ENCODE measurements around the gene IQCK.

The IQCK gene

DNA sequence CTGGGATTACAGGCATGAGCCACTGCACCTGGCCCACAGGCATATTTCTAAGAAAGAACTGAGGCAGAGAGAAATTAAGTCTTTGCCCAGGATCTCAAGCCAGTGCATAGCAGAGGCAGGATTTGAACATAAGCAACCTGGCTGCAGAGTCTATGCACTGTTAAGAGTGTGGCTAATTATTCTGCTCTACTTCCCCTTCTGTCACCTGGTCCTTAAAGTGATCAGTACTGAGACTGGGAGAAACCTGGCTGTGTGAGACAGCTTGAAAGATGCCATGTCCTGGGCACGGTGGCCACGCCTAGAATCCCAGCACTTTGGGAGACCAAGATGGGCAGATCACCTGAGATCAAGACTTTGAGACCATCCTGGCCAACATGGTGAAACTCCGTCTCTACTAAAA, 58.1 kb downstream of the IQCK start:
- no peak overlapping the region for H3K4me3 ChIP-seq (ENCODE audit: low read depth, low read length)
- TF ChIP-seq, protein P1, sequence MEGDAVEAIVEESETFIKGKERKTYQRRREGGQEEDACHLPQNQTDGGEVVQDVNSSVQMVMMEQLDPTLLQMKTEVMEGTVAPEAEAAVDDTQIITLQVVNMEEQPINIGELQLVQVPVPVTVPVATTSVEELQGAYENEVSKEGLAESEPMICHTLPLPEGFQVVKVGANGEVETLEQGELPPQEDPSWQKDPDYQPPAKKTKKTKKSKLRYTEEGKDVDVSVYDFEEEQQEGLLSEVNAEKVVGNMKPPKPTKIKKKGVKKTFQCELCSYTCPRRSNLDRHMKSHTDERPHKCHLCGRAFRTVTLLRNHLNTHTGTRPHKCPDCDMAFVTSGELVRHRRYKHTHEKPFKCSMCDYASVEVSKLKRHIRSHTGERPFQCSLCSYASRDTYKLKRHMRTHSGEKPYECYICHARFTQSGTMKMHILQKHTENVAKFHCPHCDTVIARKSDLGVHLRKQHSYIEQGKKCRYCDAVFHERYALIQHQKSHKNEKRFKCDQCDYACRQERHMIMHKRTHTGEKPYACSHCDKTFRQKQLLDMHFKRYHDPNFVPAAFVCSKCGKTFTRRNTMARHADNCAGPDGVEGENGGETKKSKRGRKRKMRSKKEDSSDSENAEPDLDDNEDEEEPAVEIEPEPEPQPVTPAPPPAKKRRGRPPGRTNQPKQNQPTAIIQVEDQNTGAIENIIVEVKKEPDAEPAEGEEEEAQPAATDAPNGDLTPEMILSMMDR (IDR thresholded peaks at IDR 0.05; ENCODE audit: control insufficient read depth, extremely low read depth, insufficient read depth): no peak
- no peak for DNase-seq (ENCODE audit: low read depth)

DNA sequence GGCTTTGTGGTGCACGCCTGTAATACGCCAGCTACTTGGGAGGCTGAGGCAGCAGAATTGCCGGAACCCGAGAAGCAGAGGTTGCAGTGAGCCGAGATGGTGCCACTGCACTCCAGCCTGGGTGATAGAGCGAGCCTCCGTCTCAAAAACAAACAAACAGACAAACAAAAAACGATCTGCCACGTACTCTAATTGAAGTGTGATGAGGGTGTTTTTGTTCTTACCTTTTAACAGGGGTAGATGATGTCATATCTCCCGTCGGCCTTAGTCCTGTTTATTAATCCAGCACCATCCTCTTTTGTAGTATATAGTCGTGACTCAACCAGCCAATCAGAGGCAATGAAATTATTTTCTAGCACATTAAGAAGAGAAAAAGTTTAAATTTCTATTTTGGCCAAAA, 58.5 kb downstream of the IQCK start:
- TF ChIP-seq, protein P1 (IDR thresholded peaks at IDR 0.05; ENCODE audit: control insufficient read depth, extremely low read depth, insufficient read depth): no peak
- H3K4me3 ChIP-seq (ENCODE audit: low read depth, low read length): no peak overlapping the region
- DNase-seq (ENCODE audit: low read depth): no peak

DNA sequence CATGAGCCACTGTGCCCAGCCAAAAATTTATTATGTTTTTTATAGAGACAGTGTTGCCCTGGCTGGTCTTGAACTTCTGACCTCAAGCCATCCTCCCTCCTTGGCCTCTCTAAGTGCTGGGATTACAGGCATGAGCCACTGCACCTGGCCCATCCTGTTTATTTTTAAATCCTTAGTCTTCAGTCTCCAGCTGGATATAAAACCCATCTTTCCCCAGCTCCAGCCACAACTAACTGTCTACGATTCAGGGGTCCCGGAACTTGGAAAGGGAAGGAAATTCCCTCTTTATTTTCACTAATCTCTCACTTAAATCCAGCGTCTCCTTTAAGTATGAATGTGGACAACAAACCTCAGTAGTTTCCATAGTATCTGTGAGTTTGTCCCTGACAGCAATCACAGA, 62.2 kb downstream of the IQCK start:
- H3K4me3 ChIP-seq (ENCODE audit: low read depth, low read length): no peak overlapping the region
- DNase-seq (ENCODE audit: low read depth): no peak
- TF ChIP-seq, protein P1 (IDR thresholded peaks at IDR 0.05; ENCODE audit: control insufficient read depth, extremely low read depth, insufficient read depth): no peak

DNA sequence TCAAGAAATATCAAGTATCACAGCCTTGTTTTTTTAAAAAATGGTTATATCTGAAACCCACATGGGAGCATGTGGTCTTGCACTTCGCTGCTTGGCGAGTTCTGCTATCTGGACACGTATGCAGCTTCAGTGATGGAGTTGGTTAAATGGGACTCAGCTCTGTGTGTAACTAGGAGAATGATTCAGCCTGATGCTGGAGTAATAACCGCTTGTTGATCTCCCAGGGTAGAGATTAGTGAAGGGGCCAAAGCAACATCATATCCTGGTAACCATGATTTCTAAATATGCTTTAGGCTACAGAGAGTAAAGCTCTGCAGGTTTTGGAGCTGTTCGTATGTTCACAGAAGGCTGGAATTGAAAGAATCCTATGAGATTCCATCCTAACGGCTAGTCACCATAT, 63.2 kb downstream of the IQCK start:
- no peak for DNase-seq (ENCODE audit: low read depth)
- TF ChIP-seq, protein P1 (IDR thresholded peaks at IDR 0.05; ENCODE audit: control insufficient read depth, extremely low read depth, insufficient read depth): no peak
- H3K4me3 ChIP-seq (ENCODE audit: low read depth, low read length): no peak overlapping the region

DNA sequence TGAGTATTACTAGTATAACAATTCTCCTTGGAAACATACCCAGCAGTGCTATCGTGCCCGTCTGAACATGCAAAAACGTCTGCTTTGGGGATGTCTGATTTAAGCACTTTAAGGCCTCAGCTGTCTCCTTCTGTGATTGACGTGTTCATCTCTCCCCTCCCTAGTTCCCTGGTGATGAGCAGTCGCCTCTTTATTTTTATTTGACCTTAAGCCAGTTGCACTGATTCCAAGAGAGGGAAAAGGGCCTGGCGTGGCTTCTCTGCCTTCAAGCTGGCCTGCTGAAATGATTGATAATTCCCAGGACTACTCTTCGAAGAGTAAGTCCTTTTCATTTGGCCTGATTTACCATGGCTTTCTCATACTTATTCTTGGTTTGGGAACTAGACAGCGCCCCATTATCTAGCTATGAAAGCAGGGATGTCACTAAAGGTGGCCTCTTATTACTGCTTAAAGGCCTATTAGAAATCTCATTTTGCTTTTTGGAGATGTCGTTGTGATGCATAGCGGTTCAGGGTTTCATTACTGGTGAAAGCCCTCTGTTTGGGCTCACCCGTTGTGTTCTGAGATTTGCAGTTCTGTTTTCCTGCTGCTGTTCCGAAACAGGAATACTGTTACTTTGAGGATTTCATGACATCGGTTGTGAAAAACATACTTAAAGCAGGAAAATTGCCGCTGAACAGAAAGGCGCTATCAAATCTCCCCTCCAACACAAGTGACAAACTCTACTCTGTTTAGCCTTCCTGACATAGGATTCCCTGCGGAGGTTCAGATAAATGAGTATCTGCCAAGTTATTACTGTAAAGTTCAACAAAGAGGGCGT, 65.5 kb downstream of the IQCK start:
- DNase-seq (ENCODE audit: low read depth): no peak
- TF ChIP-seq, protein P1 (IDR thresholded peaks at IDR 0.05; ENCODE audit: control insufficient read depth, extremely low read depth, insufficient read depth): no peak
- H3K4me3 ChIP-seq (ENCODE audit: low read depth, low read length): no peak overlapping the region

DNA sequence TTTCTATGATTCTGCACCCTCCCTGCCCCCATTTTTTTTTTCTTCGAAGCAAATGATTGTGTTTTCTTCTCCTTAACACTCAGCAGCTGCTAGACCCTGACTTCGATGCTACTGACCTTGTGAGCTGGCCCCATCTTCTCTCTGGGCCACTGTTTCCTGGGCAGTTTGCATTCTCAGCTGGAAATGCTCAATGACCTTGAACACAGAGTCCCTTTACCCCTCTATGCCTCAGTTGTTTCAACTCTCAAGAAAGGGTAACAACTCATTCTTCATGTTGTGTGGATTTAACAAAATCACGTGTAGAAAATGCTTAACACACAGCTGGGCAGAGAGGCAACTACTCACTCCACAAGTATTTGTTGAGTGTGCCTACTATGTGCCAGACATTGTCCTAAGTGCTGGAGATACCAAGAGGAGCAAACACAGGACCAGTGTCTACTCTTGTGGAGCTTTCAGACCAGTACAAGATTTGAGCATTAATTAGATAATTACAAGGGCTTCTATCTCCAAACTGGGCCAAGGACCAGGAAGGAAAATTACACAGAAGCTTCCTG, 66.2 kb downstream of the IQCK start:
- TF ChIP-seq, protein P1 (IDR thresholded peaks at IDR 0.05; ENCODE audit: control insufficient read depth, extremely low read depth, insufficient read depth): no peak
- no peak for DNase-seq (ENCODE audit: low read depth)
- H3K4me3 ChIP-seq (ENCODE audit: low read depth, low read length): no peak overlapping the region

Measured in LNCaP clone FGC (cell line).